H1 (cell line): ENCODE results near the gene MPPED1. TPM values are rescaled to one million over a fixed set of nuclear protein-coding genes. Genes with fewer than 3 reads are reported as not detected.

Experiments used
- CTCF ChIA-PET: fragments of 300-600 bp; sonication (Branson Sonifier 250); formaldehyde crosslinking; loops from one replicate; lab custom pipeline; 2021; ENCODE audit not compliant: partially characterized antibody; lab: Charles Lee
- POLR2A ChIA-PET: fragments of 300-600 bp; sonication (Branson Sonifier 250); formaldehyde crosslinking; loops from one replicate; lab custom pipeline; 2021; ENCODE audit warnings: inconsistent platforms; ENCODE audit not compliant: partially characterized antibody; lab: Charles Lee
- DNase-seq, 2 experiments: peaks; one replicate each; pipeline versions ENCODE4 v3.0.0 to v3.0.0-alpha.2; 2010 to 2022; ENCODE audit warnings: low spot score in 2 of 2, low read depth in 1 of 2, mixed read lengths in 1 of 2
- FAIRE-seq: peaks from 2 replicates; lab custom pipeline; 2011; peaks lifted over from hg19 to GRCh38; lab: Jason Lieb, UNC
- H2AFZ ChIP-seq: 2 replicates; pipeline ENCODE4 v1.8.1; 2012; ENCODE audit warnings: low read length, inconsistent platforms
- H2AK5ac ChIP-seq: 2 replicates; pipeline ENCODE4 v1.6.1; 2013; ENCODE audit warnings: low read depth, low read length
- H2BK120ac ChIP-seq: replicated peaks from 2 replicates; pipeline ENCODE3; 2013; ENCODE audit warnings: low read depth, low read length, inconsistent platforms
- H2BK12ac ChIP-seq: 2 replicates; pipeline ENCODE4 v1.6.1; 2013; ENCODE audit warnings: low read depth, low read length
- H2BK15ac ChIP-seq: 2 replicates; pipeline ENCODE4 v1.6.1; 2013; ENCODE audit warnings: low read length
- H2BK20ac ChIP-seq: 2 replicates; pipeline ENCODE4 v1.6.1; 2013; ENCODE audit warnings: low read length
- H2BK5ac ChIP-seq: 2 replicates; pipeline ENCODE4 v1.6.1; 2013; ENCODE audit warnings: low read depth, low read length
- H3K14ac ChIP-seq: 2 replicates; pipeline ENCODE4 v1.6.1; 2013; ENCODE audit warnings: inconsistent platforms; ENCODE audit not compliant: insufficient read length
- H3K18ac ChIP-seq: 2 replicates; pipeline ENCODE4 v1.6.1; 2013; ENCODE audit warnings: low read length; ENCODE audit errors: extremely low read depth
- H3K23ac ChIP-seq: 2 replicates; pipeline ENCODE4 v1.6.1; 2013; ENCODE audit warnings: inconsistent platforms; ENCODE audit not compliant: insufficient read length
- H3K23me2 ChIP-seq: 2 replicates; pipeline ENCODE4 v1.6.1; 2013; ENCODE audit warnings: low read depth, low read length
- H3K27ac ChIP-seq: 2 replicates; pipeline ENCODE4 v1.6.1; 2011; ENCODE audit warnings: low read depth, low read length, inconsistent platforms
- H3K27me3 ChIP-seq, 4 experiments: replicated peaks in 1 of 4; 1 replicate in 1 of 4; 2 replicates in 3 of 4; pipeline versions ENCODE4 v1.6.1 to v1.8.1; 2011 to 2013; ENCODE audit warnings: low read length in 3 of 4, mild to moderate bottlenecking in 3 of 4, inconsistent platforms in 2 of 4, mixed read lengths in 2 of 4, moderate library complexity in 1 of 4; ENCODE audit not compliant: control insufficient read depth in 3 of 4, insufficient read depth in 3 of 4; ENCODE audit errors: extremely low read depth in 1 of 4
- H3K36me3 ChIP-seq, 4 experiments: 2 replicates each; pipeline versions ENCODE4 v1.6.1 to v1.8.1; 2011 to 2013; ENCODE audit warnings: mild to moderate bottlenecking in 4 of 4, low read length in 3 of 4, moderate library complexity in 2 of 4, control low read depth in 1 of 4, inconsistent platforms in 1 of 4; ENCODE audit not compliant: insufficient read depth in 4 of 4, control insufficient read depth in 2 of 4
- H3K4ac ChIP-seq: replicated peaks from 2 replicates; pipeline ENCODE3; 2013; ENCODE audit warnings: low read length, low read depth, mixed read lengths, inconsistent platforms; ENCODE audit not compliant: insufficient read length
- H3K4me1 ChIP-seq, 4 experiments: replicated peaks in 1 of 4; 1 replicate in 1 of 4; 2 replicates in 3 of 4; pipeline versions ENCODE4 v1.6.1 to v1.8.1; 2011 to 2013; ENCODE audit warnings: low read length in 3 of 4, inconsistent platforms in 2 of 4, mixed read lengths in 1 of 4; ENCODE audit not compliant: insufficient read depth in 4 of 4, control insufficient read depth in 3 of 4
- H3K4me2 ChIP-seq, 2 experiments: 2 replicates each; pipeline versions ENCODE4 v1.6.1 to v1.8.1; 2011 to 2013; ENCODE audit warnings: low read depth in 2 of 2, low read length in 2 of 2, control low read depth in 1 of 2, inconsistent platforms in 1 of 2, mild to moderate bottlenecking in 1 of 2; ENCODE audit not compliant: insufficient read depth in 1 of 2
- H3K4me3 ChIP-seq, 4 experiments: fragments of 200-600, 300-600 bp in 1 of 4; sonication (generic), shearing (Covaris generic), sonication (Bioruptor Twin) in 1 of 4; 2 replicates each; pipeline versions ENCODE4 v1.5.1 to v1.8.1; 2011 to 2016; ENCODE audit warnings: low read length in 4 of 4, low read depth in 3 of 4, control low read depth in 2 of 4, inconsistent platforms in 2 of 4, mild to moderate bottlenecking in 2 of 4, mixed read lengths in 1 of 4, moderate library complexity in 1 of 4; ENCODE audit not compliant: insufficient read depth in 2 of 4; ENCODE audit errors: extremely low read depth in 1 of 4
- H3K56ac ChIP-seq: replicated peaks from 2 replicates; pipeline ENCODE3; 2013; ENCODE audit warnings: low read depth, mild to moderate bottlenecking, mixed read lengths, low read length, inconsistent platforms; ENCODE audit not compliant: insufficient read length
- H3K79me1 ChIP-seq: 2 replicates; pipeline ENCODE4 v1.6.1; 2013; ENCODE audit warnings: low read depth, low read length, control low read depth
- H3K79me2 ChIP-seq, 2 experiments: 2 replicates each; pipeline versions ENCODE4 v1.6.1 to v1.8.1; 2012 to 2013; ENCODE audit warnings: low read length in 2 of 2, mild to moderate bottlenecking in 2 of 2, inconsistent platforms in 1 of 2; ENCODE audit not compliant: insufficient read depth in 2 of 2, control insufficient read depth in 1 of 2
- H3K9ac ChIP-seq, 4 experiments: replicated peaks in 1 of 4; 1 replicate in 1 of 4; 2 replicates in 3 of 4; pipeline versions ENCODE4 v1.6.1 to v1.8.1; 2011 to 2013; ENCODE audit warnings: low read depth in 3 of 4, low read length in 3 of 4, control low read depth in 2 of 4, mild to moderate bottlenecking in 2 of 4, moderate library complexity in 2 of 4, inconsistent platforms in 1 of 4; ENCODE audit errors: extremely low read depth in 1 of 4
- H3K9me3 ChIP-seq, 2 experiments: 2 replicates each; pipeline versions ENCODE4 v1.6.1 to v1.8.1; 2012 to 2013; ENCODE audit warnings: mild to moderate bottlenecking in 2 of 2, moderate library complexity in 2 of 2, control low read depth in 1 of 2, inconsistent platforms in 1 of 2, low read depth in 1 of 2, low read length in 1 of 2, mixed read lengths in 1 of 2; ENCODE audit not compliant: insufficient read depth in 2 of 2
- H4K20me1 ChIP-seq, 2 experiments: replicated peaks in 1 of 2; 2 replicates each; pipeline versions ENCODE3 to v1.8.1; 2011 to 2013; ENCODE audit warnings: inconsistent platforms in 2 of 2, low read length in 2 of 2, mild to moderate bottlenecking in 1 of 2; ENCODE audit not compliant: insufficient read depth in 2 of 2, control insufficient read depth in 1 of 2
- H4K5ac ChIP-seq: 2 replicates; pipeline ENCODE4 v1.6.1; 2013; ENCODE audit warnings: low read length, low read depth, mixed read lengths, inconsistent platforms; ENCODE audit not compliant: insufficient read length
- H4K8ac ChIP-seq: 2 replicates; pipeline ENCODE4 v1.8.0; 2013; ENCODE audit warnings: mild to moderate bottlenecking, moderate library complexity, low read length, inconsistent platforms; ENCODE audit not compliant: insufficient read depth; ENCODE audit errors: extremely low read depth
- H4K91ac ChIP-seq: replicated peaks from 2 replicates; pipeline ENCODE3; 2013; ENCODE audit warnings: low read length, mixed read lengths, inconsistent platforms; ENCODE audit not compliant: insufficient read length
- ATF3 ChIP-seq: IDR thresholded peaks from 2 replicates; pipeline ENCODE4 v1.6.1; 2011; ENCODE audit warnings: low read depth, mild to moderate bottlenecking, low read length; ENCODE audit not compliant: insufficient read depth
- BCL11A ChIP-seq, 2 experiments: IDR thresholded peaks; one replicate each; pipeline ENCODE4 v1.6.1; 2011; ENCODE audit warnings: low read depth in 2 of 2, low read length in 2 of 2, mild to moderate bottlenecking in 2 of 2
- E2F6 ChIP-seq: IDR thresholded peaks from 2 replicates; pipeline ENCODE4 v1.6.1; 2012; ENCODE audit warnings: inconsistent platforms
- EGR1 ChIP-seq: IDR thresholded peaks from 2 replicates; pipeline ENCODE4 v1.6.1; 2011; ENCODE audit warnings: low read depth, low read length, borderline replicate concordance
- EZH2 ChIP-seq: fragments of 200-600 bp; sonication (generic); IDR thresholded peaks from 2 replicates; pipeline ENCODE4 v1.7.1; 2012; ENCODE audit warnings: low read depth, mild to moderate bottlenecking, moderate library complexity, low read length, inconsistent platforms; ENCODE audit not compliant: severe bottlenecking
- GTF2F1 ChIP-seq: IDR thresholded peaks from 2 replicates; pipeline ENCODE4 v1.6.1; 2012; ENCODE audit warnings: low read depth, low read length, improper control_type of control experiment, borderline replicate concordance
- NRF1 ChIP-seq: IDR thresholded peaks from 2 replicates; pipeline ENCODE4 v1.6.1; 2011; ENCODE audit warnings: mild to moderate bottlenecking, low read depth, low read length, improper control_type of control experiment
- SIRT6 ChIP-seq: IDR thresholded peaks from one replicate; pipeline ENCODE4 v1.7.1; 2012; ENCODE audit warnings: low read length, inconsistent platforms
- SP1 ChIP-seq: IDR thresholded peaks from 2 replicates; pipeline ENCODE4 v1.6.1; 2011; ENCODE audit warnings: low read depth, low read length
- SRF ChIP-seq: IDR thresholded peaks from 2 replicates; pipeline ENCODE4 v1.6.1; 2011; ENCODE audit warnings: mild to moderate bottlenecking, low read depth, low read length, moderate library complexity
- TBP ChIP-seq: IDR thresholded peaks from 2 replicates; pipeline ENCODE4 v1.6.1; 2011; ENCODE audit warnings: low read depth, low read length, improper control_type of control experiment
- YY1 ChIP-seq: IDR thresholded peaks from 2 replicates; pipeline ENCODE4 v1.6.1; 2011; ENCODE audit warnings: low read depth, mild to moderate bottlenecking, low read length
- WGBS, 2 experiments: shearing (Covaris generic) in 1 of 2; methylation state at CpG; one replicate each; pipeline versions ENCODE4 v1.1.6 to v1.1.7; 2013 to 2015; ENCODE audit warnings: low lambda C conversion rate in 2 of 2, mixed read lengths in 2 of 2, inconsistent platforms in 1 of 2, low coverage in 1 of 2, missing lambda C conversion rate in 1 of 2; ENCODE audit not compliant: insufficient replicate concordance in 2 of 2, insufficient coverage in 1 of 2, insufficient read length in 1 of 2; ENCODE audit errors: extremely low coverage in 1 of 2, missing lambda C conversion rate in 1 of 2; 5-methylcytosine and 5-hydroxymethylcytosine counted together
- polyA plus RNA-seq, 7 experiments: library from polyadenylated mRNA; depleted of rRNA in 3 of 7; stranded (reverse) in 5 of 7; unstranded in 2 of 7; fragments of >200 nt in 5 of 7; fragments of 200-250 nt in 2 of 7; gene quantifications; 1 replicate in 5 of 7; 2 replicates in 1 of 7; 4 replicates in 1 of 7; pipeline versions ENCODE4 v1.2.1 to v1.2.3, GENCODE V29; 2011 to 2013; ENCODE audit warnings: missing spikeins in 2 of 7, mixed read lengths in 2 of 7
- total RNA-seq: library from RNA; stranded (reverse); fragmentation: NEBNext Ultra II Directional; extraction: Animal tissue kit (Norgen Biotek cat#: 25700); gene quantifications from 2 replicates; pipeline ENCODE4 v1.2.1, GENCODE V29; 2021

Gene MPPED1
- total and polyA plus RNA-seq, 2 of the 8 experiments (the other 6 are each of a cell fraction or from before 2014, with no cell fraction given) = 0.29 to 0.37 TPM

- Histone ChIP-seq H2AFZ (no peak overlapping the region), H2BK15ac (no peak overlapping the region), H3K9me3 (no peaks in the 10 kb centered on the region; a peak in 1 of 4 replicates), H2AK5ac (no peak overlapping the region), H4K8ac (no peak overlapping the region), H4K20me1 (peaks cover 0 to 3% of the 10 kb centered on the region in 2 experiments), H3K23ac (no peak overlapping the region), H3K36me3 (no peaks in the 10 kb centered on the region; a peak in 1 of 8 replicates), H3K79me2 (no peaks in the 10 kb centered on the region), H3K27me3 (no peaks in the 10 kb centered on the region), H2BK5ac (no peak overlapping the region), H3K79me1 (no peaks in the 10 kb centered on the region), H3K27ac (no peak overlapping the region), H3K4ac (no peak overlapping the region), H3K4me2 (no peak overlapping the region), H2BK12ac (no peak overlapping the region), H4K91ac (no peak overlapping the region), H3K14ac (no peak overlapping the region), H2BK20ac (no peak overlapping the region), H3K4me1 (peaks cover 0 to 2% (median 0%) of the 10 kb centered on the region in 4 experiments; a peak in 2 of 7 replicates), H3K9ac (no peak overlapping the region), H3K56ac (no peak overlapping the region), H3K4me3 (no peak overlapping the region), H2BK120ac (no peak overlapping the region), H4K5ac (no peak overlapping the region), H3K23me2 (peaks cover 16% of the 10 kb centered on the region; the same call in 1 of the 2 replicates), H3K18ac (no peak overlapping the region)
- ChIA-PET CTCF (interaction anchor here (1.6 kb wide), 1 partner anchor 84 kb away, joined by 4 read pairs; no protein-coding TSS in a partner anchor), POLR2A (no interaction called here)
- 93% methylated on average over 8 of the region's 8 CpGs; no CpG with 5 or more reads in 1 of the 2 experiments for WGBS, 2 experiments
- no peak for DNase-seq
- FAIRE-seq = no peak
- TF ChIP-seq ATF3 (no peak), NRF1 (no peak), YY1 (no peak), E2F6 (no peak), SP1 (no peak), TBP (no peak), GTF2F1 (no peak), EZH2 (no peak), SIRT6 (no peak), SRF (no peak), BCL11A (IDR thresholded peaks at IDR 0.05; ENCODE audit: low read depth in 2 of 2, low read length in 2 of 2) (no peak), EGR1 (no peak)
Measured at GRCh38 chr22:43512279-43512678, 100.5 kb downstream of the MPPED1 start.
